Tibial artery (tissue), 4 donors: ENCODE results near the gene ITGB3.

Source experiments
- DNase-seq, 2 donors: peaks; one replicate each; pipeline ENCODE4 v3.0.0-alpha.2; 2019
- H3K27ac ChIP-seq, 2 donors: fragments of 200-600 bp; sonication (generic) in 1 of 2; 1 replicate in 1 of 2; 2 replicates in 1 of 2; pipeline ENCODE4 v1.5.1; 2018 to 2019; ENCODE audit warnings: mild to moderate bottlenecking in 1 of 2
- H3K27me3 ChIP-seq, 2 donors: fragments of 200-600 bp; sonication (generic) in 1 of 2; one replicate each; pipeline versions ENCODE4 v1.5.1 to v1.6.0; 2016 to 2019
- H3K36me3 ChIP-seq, 3 donors: fragments of 200-600 bp; sonication (generic) in 2 of 3; one replicate each; pipeline ENCODE4 v1.5.1; 2016 to 2019; ENCODE audit warnings: mild to moderate bottlenecking in 2 of 3
- H3K4me1 ChIP-seq, 4 donors: fragments of 200-600 bp; sonication (generic) in 2 of 4; 1 replicate in 3 of 4; 2 replicates in 1 of 4; pipeline ENCODE4 v1.5.1; 2016 to 2019
- H3K4me3 ChIP-seq, 2 donors: fragments of 200-600 bp; sonication (generic) in 1 of 2; 1 replicate in 1 of 2; 2 replicates in 1 of 2; pipeline ENCODE4 v1.5.1; 2018 to 2019; ENCODE audit warnings: mild to moderate bottlenecking in 2 of 2
- H3K9me3 ChIP-seq, 3 donors: fragments of 200-600 bp; sonication (generic) in 1 of 3; one replicate each; pipeline ENCODE4 v1.5.1; 2016 to 2019
- CTCF ChIP-seq, 2 experiments: fragments of 200-600 bp in 1 of 2; fragments of 450-650 bp in 1 of 2; IDR thresholded peaks; one replicate each; pipeline ENCODE4 v1.5.1; 2017 to 2019; ENCODE audit warnings: antibody characterized with exemption in 2 of 2, mild to moderate bottlenecking in 1 of 2, moderate library complexity in 1 of 2
- intact Hi-C: fragments of 100-400 bp; cut with DNase I; formaldehyde crosslinking; loops from one replicate; pipeline ENCODE4 v1.15.0; 2023; ENCODE audit warnings: low total_unique reads

ITGB3 gene

GRCh38 chr17:47320879-47321502 lies 67.4 kb downstream of the ITGB3 start:
- intact Hi-C loops, result no loop called here
- peaks cover 0 to 28% (median 8%) of the 10 kb centered on the region in 4 donors for H3K4me1 ChIP-seq
- H3K27me3 ChIP-seq, result no peaks in the 10 kb centered on the region
- H3K27ac ChIP-seq, result no peak overlapping the region
- H3K36me3 ChIP-seq, result no peaks in the 10 kb centered on the region
- H3K9me3 ChIP-seq, result no peaks in the 10 kb centered on the region
- TF ChIP-seq CTCF (IDR thresholded peaks at IDR 0.05), result no peak
- no peak overlapping the region for H3K4me3 ChIP-seq
- no peak for DNase-seq

GRCh38 chr17:47323382-47324223 lies 70.0 kb downstream of the ITGB3 start, which contains the start of gene EFCAB13:
TSS of gene EFCAB13 (plus strand) at chr17:47323955. CDS start at chr17:47328354, 4,399 bp downstream.
- peak within 1 kb of the TSS; percentile 80 to 90 for H3K4me3 ChIP-seq
- TF ChIP-seq CTCF (IDR thresholded peaks at IDR 0.05), result peak; percentile 18 to 34

GRCh38 chr17:47324224-47325020 lies 70.8 kb downstream of the ITGB3 start:
- Histone ChIP-seq H3K27ac (peak overlapping the region; percentile 95 to 97), H3K9me3 (no peaks in the 10 kb centered on the region), H3K27me3 (no peaks in the 10 kb centered on the region), H3K4me1 (peaks cover 0 to 10% (median 2%) of the 10 kb centered on the region in 4 donors), H3K4me3 (peak overlapping the region; percentile 80 to 90), H3K36me3 (peaks cover 0 to 8% (median 0%) of the 10 kb centered on the region in 3 donors)
- DNase-seq, result peak; percentile 75 to 82
- intact Hi-C loops, result no loop called here
- TF ChIP-seq CTCF (IDR thresholded peaks at IDR 0.05), result no peak

More at GRCh38 chr17:47323382-47324223, 70.0 kb downstream of the ITGB3 start, which contains the start of gene EFCAB13:
- peak within 1 kb of the TSS; percentile 95 to 97 for H3K27ac ChIP-seq
- peaks cover 0 to 4% (median 0%) of the 10 kb centered on the region in 3 donors for H3K36me3 ChIP-seq
- H3K4me1 ChIP-seq, result peaks cover 0 to 10% (median 2%) of the 10 kb centered on the region in 4 donors
- H3K27me3 ChIP-seq, result no peaks in the 10 kb centered on the region
- intact Hi-C loops, result no loop called here
- H3K9me3 ChIP-seq, result no peaks in the 10 kb centered on the region
- DNase-seq, result peak; percentile 90 to 94

- TF ChIP-seq CTCF (IDR thresholded peaks at IDR 0.05), result no peak
- Histone ChIP-seq H3K27me3 (no peaks in the 10 kb centered on the region), H3K9me3 (no peaks in the 10 kb centered on the region), H3K36me3 (peaks cover 0 to 8% (median 0%) of the 10 kb centered on the region in 3 donors), H3K4me3 (no peak overlapping the region), H3K27ac (no peak overlapping the region), H3K4me1 (peaks cover 0 to 10% (median 2%) of the 10 kb centered on the region in 4 donors)
- DNase-seq, result no peak
- intact Hi-C loops, result no loop called here
Observed at GRCh38 chr17:47325176-47325575, 71.5 kb downstream of the ITGB3 start.

- no peak for DNase-seq
- no peak for TF ChIP-seq CTCF (IDR thresholded peaks at IDR 0.05)
- Histone ChIP-seq H3K27ac (no peak overlapping the region), H3K4me1 (no peaks in the 10 kb centered on the region), H3K9me3 (no peaks in the 10 kb centered on the region), H3K4me3 (no peak overlapping the region), H3K36me3 (peaks cover 8 to 38% (median 20%) of the 10 kb centered on the region in 3 donors), H3K27me3 (no peaks in the 10 kb centered on the region)
- intact Hi-C loops, result no loop called here
Observed at GRCh38 chr17:47330548-47330947, 76.9 kb downstream of the ITGB3 start.
